ENCODE data around the gene BCKDK. TPM values are rescaled to one million over a fixed set of nuclear protein-coding genes. Genes with fewer than 3 reads are reported as not detected.

The BCKDK gene
- total and polyA plus RNA-seq, 2 of the 13 experiments (the other 11 are each of a cell fraction or from before 2014, with no cell fraction given), result 24.9 to 42.6 TPM

- TF ChIP-seq PCBP2 (optimal IDR thresholded peaks at IDR 0.05; ENCODE audit: low read depth, low read length, poor library complexity, severe bottlenecking) (no peak), PREB (CRISPR knock-in tag; IDR thresholded peaks at IDR 0.05) (no peak), NR2F6 (IDR thresholded peaks at IDR 0.05) (no peak), NR2F6 (CRISPR knock-in tag; IDR thresholded peaks at IDR 0.05) (peak; percentile 30; the same call in 1 of the 2 replicates), AKAP8 (CRISPR knock-in tag; IDR thresholded peaks at IDR 0.05) (peak; percentile 13; the same call in 1 of the 2 replicates), MTF1 (CRISPR knock-in tag; IDR thresholded peaks at IDR 0.05) (no peak), DZIP1 (CRISPR knock-in tag; IDR thresholded peaks at IDR 0.05) (no peak), ZNF124 (CRISPR knock-in tag; IDR thresholded peaks at IDR 0.05) (no peak), ZNF382 (CRISPR knock-in tag; IDR thresholded peaks at IDR 0.05; ENCODE audit: borderline replicate concordance) (no peak), ZBTB33 (CRISPR knock-in tag; IDR thresholded peaks at IDR 0.05) (no peak), REL (CRISPR knock-in tag; conservative IDR thresholded peaks at IDR 0.05) (no peak), NFRKB (IDR thresholded peaks at IDR 0.05) (no peak), SATB2 (CRISPR knock-in tag; IDR thresholded peaks at IDR 0.05) (no peak), ZNF784 (CRISPR knock-in tag; IDR thresholded peaks at IDR 0.05; ENCODE audit: borderline replicate concordance) (0 out of 2 replicates have a peak, but pooled peaks have one; percentile 63), EED (CRISPR knock-in tag; IDR thresholded peaks at IDR 0.05) (no peak), IKZF1 (IDR thresholded peaks at IDR 0.05) (no peak), EHMT2 (IDR thresholded peaks at IDR 0.05; ENCODE audit: borderline replicate concordance, low read depth, low read length) (no peak), ZNF335 (CRISPR knock-in tag; IDR thresholded peaks at IDR 0.05) (no peak), ZGPAT (CRISPR knock-in tag; IDR thresholded peaks at IDR 0.05) (no peak), ZNF766 (CRISPR knock-in tag; IDR thresholded peaks at IDR 0.05; ENCODE audit: borderline replicate concordance) (0 out of 2 replicates have a peak, but pooled peaks have one; percentile 43), ZNF616 (CRISPR knock-in tag; IDR thresholded peaks at IDR 0.05; ENCODE audit: low read depth) (0 out of 2 replicates have a peak, but pooled peaks have one; percentile 53), KMT2A (CRISPR knock-in tag; IDR thresholded peaks at IDR 0.05) (no peak), BRCA1 (CRISPR knock-in tag; IDR thresholded peaks at IDR 0.05) (no peak)
Observed at GRCh38 chr16:31138621-31139578, 30.7 kb downstream of the BCKDK start (continued).
